NCI-H2227 (cell line): ENCODE measurements around the gene PRAME.
A peak's percentile ranks its signal among the peaks of the same experiment; 100 is the strongest.
"Not testable (repeated sequence)": the region's sequence is repeated elsewhere in the genome, so short reads cannot be mapped to it uniquely, and the experiment has no call there.

Source experiments
- DNase-seq: peaks from one replicate; lab custom pipeline; 2025; ENCODE audit not compliant: unreplicated experiment; lab: John Stamatoyannopoulos, UW

Gene PRAME

DNA sequence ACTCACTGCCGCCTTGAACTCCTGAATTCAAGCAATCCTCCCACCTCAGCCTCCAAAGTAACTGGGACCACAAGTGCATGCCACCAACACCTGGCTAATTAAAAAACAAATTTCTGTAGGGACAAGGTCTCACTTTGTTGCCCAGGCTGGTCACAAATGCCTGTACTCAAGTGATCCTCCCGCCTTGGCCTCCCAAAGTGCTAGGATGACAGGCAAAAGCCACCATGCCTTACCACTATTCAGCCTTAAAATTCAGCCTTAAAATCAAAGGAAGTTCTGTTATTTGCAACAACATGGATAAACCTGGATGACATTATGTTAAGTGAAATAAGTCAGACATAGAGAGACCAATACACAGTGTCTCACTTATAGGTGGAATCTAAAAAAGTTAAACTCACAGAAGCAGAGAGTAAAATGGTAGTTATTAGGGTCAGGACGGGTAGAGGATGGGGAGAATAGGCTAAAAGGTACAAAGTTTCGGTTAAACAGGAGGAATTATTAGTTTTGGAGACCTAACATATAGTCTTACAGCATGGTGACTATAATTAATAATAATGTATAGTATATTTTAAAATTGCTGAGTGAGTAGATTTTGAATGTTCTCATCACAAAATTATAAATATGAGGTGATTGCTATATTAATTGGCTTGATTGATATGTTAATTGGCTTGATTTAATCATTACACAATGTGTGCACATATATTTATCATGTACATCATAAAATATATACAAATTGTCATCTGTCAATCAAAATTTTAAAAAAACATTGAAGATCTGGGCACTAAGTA is 32.7 kb downstream of the PRAME start:
- no peak for DNase-seq

GRCh38 chr22:22523494-22523893 is 35.6 kb downstream of the PRAME start:
- no peak for DNase-seq

DNA sequence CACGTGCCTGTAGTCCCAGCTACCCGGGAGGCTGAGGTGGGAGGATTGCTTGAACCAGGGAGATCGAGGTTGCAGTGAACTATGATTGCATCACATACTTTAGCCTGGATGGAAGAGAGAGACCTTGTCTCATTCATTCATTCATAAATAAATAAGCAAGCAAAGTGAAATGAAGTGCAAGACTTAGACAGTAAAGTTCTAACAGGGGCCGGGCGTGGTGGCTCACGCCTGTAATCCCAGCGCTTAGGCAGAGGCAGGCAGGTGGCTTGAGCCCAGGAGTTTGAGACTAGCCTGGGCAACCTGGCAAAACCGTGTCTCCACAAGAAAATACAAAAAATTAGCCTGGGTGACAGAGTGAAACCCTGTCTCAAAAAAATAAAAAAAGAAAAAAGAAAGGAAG is 37.4 kb downstream of the PRAME start:
- DNase-seq = no peak

- DNase-seq = no peak
Measured at GRCh38 chr22:22520667-22521602, 38.1 kb downstream of the PRAME start.

DNA sequence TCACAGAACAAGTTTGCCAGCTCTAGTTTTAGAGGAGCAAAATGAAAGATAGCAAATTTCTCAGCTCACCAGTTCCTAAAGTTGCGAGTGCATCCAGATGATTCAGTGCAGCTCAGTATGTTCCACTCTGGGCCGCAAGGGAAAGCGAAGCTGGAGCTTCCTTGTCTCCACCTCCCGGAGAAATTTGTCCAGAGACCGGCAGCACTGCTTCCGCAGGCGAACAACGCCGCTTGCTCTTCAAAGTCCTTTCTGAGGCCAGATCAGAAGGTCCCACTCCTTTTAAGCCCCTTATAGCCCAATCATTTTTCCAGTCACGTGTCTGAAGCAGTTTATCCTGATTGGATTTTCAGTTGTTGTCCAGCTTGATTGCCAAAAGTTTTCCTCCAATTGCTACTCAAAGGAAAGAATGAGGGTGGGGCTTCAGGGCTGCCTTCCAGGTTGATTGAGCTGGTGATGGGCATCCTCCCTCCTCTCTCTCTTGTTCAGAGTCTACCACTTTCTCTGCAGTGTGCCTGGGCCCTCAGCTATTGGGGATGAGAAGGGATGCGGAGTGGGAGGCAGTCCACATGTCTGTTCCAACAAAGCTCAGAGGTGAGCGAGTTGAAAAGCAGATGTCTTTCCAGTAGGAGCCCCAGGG is 38.9 kb downstream of the PRAME start, which contains the start of gene ZNF280A:
Gene ZNF280A (minus strand): TSS at position 251 of the 637 bp plus-strand sequence. CDS start 4,640 bp downstream, outside the sequence.
- DNase-seq = peak; percentile 20

DNA sequence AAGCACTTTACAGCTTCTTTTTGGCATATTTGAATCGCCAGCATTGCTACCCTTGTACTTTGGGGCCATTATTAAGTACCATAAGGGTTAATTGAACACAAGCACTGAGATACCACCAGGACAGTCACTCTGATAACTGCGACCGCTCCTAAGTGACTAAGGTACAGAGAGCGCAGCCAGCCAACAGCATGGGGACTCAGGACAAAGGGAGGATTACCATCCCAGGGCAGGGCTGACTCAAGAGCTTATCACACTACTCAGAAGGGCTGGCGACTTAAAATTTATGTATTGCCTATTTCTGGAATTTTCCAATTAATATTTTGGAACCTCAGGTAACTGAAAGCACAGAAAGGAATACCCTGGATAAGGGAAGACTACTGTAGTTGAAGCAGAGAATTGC is 39.5 kb downstream of the PRAME start:
- no peak for DNase-seq

GRCh38 chr22:22516992-22517391 is 42.1 kb downstream of the PRAME start:
- no peak for DNase-seq

DNA sequence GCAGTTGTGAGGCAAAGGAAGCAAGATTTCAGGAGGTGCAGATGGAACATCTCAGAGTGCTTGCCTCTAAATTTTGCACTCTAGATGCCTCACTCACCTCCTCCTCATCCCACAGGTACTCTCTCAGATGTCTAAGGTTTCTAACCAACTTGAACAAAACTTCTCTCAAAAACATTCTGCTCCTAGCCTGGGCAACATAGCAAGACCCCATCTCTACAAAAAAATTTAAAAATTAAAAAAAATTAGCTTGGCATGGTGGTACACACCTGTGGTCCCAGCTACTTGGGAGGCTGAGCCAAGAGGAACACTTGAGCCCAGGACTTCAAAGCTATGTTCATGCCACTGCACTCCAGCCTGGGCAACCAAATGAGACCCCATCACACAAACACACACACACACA is 43.2 kb downstream of the PRAME start:
- DNase-seq = no peak

DNA sequence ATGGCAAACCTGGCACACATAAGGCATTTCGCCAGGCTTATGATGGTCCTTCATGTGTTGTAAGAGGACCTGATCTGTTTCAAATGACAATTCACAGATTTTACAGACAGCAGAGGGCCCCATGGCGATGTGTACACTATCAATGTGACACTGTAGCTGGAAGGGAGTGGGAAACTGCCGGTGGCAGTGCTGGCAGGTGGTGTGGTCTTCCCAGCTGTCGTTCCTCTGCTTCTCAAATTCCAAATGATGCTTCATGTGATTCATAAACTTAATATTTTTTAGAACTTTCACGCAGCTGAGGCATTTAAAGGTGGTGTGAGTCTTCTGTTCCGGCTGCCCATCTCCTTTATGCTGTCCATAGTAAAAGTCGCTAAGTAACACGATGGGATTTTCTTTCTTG is 44.6 kb downstream of the PRAME start:
- not testable (repeated sequence) for DNase-seq

DNA sequence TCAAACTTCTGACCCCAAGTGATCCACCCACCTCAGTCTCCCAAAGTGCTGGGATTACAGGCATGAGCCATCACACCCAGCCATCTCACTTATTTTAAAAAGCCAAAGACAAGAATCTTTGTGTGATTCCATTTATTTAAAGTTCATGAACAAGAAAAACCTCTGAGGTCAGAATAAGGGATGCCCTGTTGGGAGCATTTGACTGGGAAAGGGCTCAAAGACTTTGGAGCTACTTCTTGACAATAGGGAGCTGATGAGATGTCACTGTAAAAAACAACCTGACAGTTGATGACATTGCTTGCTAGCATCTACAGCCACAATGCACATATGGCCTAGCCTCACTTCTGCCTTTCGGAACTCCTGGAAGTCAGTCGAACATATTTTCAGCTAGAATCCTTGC is 45.4 kb downstream of the PRAME start:
- no peak for DNase-seq

- DNase-seq = no peak
Measured at GRCh38 chr22:22512951-22513350, 46.1 kb downstream of the PRAME start.

DNA sequence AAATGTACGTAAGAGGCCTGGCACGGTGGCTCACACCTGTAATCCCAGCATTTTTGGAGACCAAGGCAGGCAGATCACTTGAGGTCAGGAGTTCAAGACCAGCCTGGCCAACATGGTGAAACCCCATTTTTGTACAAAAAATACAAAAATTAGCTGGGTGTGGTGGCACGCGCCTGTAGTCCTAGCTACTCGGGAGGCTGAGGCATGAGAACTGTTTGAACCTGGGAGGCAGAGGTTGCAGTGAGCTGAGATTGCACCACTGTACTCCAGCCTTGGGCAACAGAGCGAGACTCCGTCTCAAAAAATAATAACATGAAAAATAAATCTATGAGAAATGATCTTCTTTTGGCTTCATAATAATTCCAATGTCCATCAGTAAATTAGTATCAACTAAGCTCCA is 48.2 kb downstream of the PRAME start:
- not testable (repeated sequence) for DNase-seq

DNA sequence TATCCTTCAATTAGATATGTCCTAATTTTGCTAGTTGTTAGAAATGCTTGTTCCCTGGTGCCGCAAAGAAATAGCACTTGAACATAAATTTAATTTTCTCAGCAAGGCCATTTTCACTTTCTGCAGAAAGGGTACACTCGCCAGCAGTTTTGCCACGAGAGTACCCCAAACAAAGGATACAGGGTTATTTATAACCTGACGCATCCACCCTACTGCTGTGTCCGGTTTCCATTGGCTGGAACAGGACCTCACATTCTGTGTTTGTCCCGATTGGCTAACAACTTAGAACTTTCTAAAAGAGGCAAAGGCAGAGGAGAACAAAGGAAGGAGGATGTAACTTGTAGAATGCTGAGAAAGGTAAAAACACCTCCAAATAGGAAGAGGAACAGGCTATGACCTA is 49.2 kb downstream of the PRAME start:
- not testable (repeated sequence) for DNase-seq

DNA sequence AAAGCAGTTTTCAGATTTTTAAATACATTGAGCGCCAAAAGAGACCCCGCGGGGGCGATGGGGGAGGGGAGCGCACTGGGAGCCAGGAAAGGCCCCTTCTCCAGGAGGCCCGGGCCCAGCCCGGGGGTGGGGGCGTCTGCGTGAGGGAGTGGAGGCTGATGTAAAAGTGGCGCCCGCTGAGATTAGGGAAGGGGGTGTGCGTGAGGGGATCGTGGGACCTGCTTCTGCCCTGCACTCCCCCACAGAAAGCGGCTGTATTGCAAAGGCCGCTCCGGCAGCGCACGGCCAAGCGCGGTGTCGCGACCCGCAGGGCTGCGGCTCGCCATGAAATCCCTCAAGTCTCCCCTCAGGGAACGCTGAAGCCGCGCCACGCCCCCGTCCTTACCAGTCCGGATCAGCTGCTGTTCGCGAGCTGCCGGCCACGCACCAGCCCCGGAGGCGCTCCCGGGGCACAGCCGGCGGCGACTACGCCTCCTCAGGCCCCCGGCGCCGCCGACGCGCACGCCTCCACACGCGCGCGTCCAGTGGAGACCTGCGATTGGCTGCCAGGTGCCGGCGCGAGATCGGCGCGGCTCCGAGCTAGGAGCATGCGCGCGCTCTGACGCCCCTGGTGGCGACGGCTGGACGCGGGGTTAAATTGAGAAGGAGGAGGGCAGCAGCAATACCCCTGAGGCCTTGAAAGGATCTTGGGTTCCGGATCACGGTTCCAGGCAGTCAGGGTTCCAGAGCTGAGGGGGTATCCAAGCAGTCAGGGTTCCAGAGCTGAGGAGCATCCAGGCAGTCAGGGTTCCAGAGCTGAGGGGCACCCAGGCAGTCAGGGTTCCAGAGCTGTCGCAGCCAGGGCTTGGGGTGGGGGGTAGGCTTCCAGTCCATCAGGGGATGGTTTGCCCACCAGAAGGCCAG is 50.5 kb downstream of the PRAME start, which contains the start of gene ZNF280B:
Gene ZNF280B (minus strand): TSS at position 469 of the 903 bp plus-strand sequence. CDS start 19,344 bp downstream, outside the sequence.
- peak; percentile 93 for DNase-seq

DNA sequence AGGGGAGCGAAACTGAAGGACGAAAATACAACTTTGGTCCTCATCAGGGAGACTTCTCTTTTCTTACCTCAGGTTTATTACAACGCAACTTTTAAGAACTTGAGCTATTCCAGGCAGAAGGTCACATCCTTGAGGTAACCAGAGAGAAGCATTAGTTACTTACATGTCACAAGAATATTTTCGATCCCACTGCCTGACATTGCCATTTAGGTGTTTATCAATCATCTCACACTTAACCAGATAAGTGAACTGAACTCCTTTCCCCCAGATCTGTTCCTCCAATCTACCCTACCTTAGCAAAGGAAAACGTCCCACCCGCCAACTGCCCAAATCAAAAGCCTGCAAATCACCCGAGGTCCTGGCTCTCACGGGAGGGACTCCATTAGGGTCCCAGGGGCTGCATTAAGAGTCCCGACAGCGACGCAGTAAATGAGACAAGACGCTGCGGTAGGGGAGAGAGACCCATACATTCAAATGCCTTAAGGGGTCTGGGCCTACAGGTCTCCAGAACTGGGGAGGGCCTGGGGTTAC is 51.3 kb downstream of the PRAME start:
- DNase-seq = no peak

GRCh38 chr22:22506736-22507135 is 52.3 kb downstream of the PRAME start:
- DNase-seq = no peak

GRCh38 chr22:22498267-22498666 is 60.8 kb downstream of the PRAME start:
- DNase-seq = no peak
